Hepatocyte (in vitro differentiated cells): ENCODE measurements around the gene DEFB114.

Experiments used
- EZH2 ChIP-seq: fragments of 200-600 bp; sonication (generic); IDR thresholded peaks from 2 replicates; pipeline ENCODE4 v1.6.1; 2016; ENCODE audit warnings: antibody characterized with exemption, mild to moderate bottlenecking, borderline replicate concordance
- EZH2phosphoT487 ChIP-seq: fragments of 200-600 bp; sonication (generic); IDR thresholded peaks from one replicate; pipeline ENCODE4 v1.6.1; 2018; ENCODE audit warnings: antibody characterized with exemption, mild to moderate bottlenecking, low read depth, moderate library complexity; ENCODE audit not compliant: unreplicated experiment, severe bottlenecking
- TF ChIP-seq, protein P1 (sequence below): fragments of 200-600 bp; sonication (generic); IDR thresholded peaks from 2 replicates; pipeline ENCODE4 v1.5.1; 2016; ENCODE audit warnings: antibody characterized with exemption, mild to moderate bottlenecking; ENCODE audit not compliant: poor library complexity

DNA sequence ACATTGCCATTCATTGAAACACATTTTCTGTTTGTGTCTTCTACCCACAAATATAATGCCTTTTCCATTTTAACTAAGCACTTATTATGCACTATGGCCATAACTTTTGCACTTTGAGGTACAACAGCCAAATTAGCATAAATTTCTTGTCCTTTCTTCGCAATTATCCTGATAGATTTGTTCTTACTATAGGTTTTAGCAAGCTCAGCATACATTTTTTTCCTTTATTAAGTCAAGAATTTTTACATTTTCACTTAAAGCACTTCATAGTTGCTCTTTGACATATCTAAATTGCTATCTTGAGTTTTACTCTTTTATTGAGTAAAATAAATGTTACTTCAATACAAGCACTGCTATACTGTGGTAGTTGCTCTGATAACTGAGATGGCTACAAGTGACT, 5.8 kb downstream of the DEFB114 start:
- TF ChIP-seq, protein P1, sequence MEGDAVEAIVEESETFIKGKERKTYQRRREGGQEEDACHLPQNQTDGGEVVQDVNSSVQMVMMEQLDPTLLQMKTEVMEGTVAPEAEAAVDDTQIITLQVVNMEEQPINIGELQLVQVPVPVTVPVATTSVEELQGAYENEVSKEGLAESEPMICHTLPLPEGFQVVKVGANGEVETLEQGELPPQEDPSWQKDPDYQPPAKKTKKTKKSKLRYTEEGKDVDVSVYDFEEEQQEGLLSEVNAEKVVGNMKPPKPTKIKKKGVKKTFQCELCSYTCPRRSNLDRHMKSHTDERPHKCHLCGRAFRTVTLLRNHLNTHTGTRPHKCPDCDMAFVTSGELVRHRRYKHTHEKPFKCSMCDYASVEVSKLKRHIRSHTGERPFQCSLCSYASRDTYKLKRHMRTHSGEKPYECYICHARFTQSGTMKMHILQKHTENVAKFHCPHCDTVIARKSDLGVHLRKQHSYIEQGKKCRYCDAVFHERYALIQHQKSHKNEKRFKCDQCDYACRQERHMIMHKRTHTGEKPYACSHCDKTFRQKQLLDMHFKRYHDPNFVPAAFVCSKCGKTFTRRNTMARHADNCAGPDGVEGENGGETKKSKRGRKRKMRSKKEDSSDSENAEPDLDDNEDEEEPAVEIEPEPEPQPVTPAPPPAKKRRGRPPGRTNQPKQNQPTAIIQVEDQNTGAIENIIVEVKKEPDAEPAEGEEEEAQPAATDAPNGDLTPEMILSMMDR, result no peak
- TF ChIP-seq EZH2, result no peak
- TF ChIP-seq EZH2phosphoT487, result no peak
